GM21447 (cell line): ENCODE measurements around the gene CCL18.
"Not testable (repeated sequence)": the region's sequence is repeated elsewhere in the genome, so short reads cannot be mapped to it uniquely, and the experiment has no call there.

Source experiments
- ATAC-seq: cut with Tn5 transposase; IDR thresholded peaks from one replicate; pipeline ENCODE4 v1.9.1; 2021; ENCODE audit not compliant: unreplicated experiment

Gene CCL18

DNA sequence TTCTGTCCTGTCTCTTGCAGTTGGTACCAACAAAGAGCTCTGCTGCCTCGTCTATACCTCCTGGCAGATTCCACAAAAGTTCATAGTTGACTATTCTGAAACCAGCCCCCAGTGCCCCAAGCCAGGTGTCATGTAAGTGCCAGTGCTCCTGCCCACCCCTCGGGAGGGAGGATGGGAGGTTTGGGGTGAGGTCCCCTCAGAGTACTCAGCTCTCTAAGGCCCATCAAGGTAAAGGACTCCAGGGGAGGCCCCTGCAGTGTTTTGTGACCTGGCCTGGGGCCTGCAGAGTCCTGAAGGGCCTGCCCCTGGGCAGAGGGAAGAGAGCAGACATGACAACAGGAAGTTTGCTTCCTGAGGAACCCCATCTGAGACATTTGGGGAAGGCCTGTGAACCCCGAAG, 6.4 kb downstream of the CCL18 start:
- ATAC-seq: no peak

DNA sequence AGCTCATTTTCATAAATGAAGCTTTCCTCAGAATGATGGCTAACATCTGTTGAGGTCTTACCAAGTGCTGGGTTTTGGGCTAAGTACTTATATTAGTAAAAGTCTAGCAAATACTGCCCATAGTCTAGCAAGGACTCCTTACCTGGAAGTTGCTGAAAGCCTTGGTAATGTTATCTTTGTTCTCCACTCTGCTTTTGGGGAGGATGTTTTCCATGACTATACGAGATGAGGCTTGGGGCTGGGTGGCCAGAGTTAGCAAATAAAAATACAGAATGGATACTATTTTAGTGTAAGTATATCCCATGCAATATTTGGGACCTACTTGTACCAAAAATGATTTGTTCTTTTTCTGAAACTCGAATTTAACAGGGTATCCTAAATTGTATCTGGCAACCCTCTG, 7.7 kb downstream of the CCL18 start:
- no peak for ATAC-seq

DNA sequence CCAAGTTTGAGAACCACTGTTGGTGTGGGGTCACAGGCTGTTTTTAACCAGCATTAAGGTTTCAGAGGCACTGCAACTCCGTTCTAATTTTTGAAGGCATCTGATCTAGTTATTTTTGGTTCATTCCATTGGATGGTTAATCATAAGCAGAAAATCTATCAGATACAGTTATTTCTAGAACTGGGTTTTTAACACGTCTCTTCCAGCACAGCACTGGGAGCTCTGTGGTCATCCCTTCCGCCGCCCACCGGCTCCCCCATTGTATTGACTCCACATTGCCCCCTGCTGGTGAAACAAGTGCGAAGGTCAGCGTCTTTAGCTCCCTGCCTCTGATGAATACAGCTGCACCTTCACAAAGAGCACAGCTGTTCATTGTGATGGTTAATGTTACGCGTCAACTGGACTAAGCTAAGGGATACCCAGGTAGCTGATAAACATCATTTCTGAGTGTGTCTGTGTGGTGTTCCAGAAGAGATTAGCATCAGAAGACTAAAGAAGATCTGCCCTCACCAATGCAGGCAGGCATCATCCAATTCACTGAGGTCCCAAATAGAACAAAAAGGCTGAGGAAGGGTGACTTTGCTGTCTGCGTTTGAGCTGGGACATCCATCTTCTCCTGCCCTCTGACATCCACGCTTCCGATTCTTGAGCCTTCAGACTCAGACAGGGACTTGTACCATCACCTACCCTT, 8.5 kb downstream of the CCL18 start:
- no peak for ATAC-seq

DNA sequence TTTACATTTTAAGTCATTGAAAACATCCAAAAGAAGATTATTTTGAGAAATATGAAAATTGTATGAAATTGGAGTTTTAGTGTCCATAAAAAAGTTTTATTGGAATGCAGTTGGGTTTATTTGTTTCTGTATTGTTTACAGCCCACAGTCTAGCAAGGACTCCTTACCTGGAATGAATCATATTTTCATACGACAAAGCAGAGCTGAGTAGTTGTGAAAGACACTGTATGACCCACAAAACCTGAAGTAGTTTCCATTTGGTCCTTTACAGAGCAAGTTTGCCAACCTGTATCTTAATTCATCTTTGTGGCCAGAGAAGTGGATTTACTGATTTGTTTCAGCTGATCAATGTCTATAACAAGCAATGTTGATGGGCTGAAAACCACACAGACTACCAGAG, 10.3 kb downstream of the CCL18 start:
- ATAC-seq: no peak

DNA sequence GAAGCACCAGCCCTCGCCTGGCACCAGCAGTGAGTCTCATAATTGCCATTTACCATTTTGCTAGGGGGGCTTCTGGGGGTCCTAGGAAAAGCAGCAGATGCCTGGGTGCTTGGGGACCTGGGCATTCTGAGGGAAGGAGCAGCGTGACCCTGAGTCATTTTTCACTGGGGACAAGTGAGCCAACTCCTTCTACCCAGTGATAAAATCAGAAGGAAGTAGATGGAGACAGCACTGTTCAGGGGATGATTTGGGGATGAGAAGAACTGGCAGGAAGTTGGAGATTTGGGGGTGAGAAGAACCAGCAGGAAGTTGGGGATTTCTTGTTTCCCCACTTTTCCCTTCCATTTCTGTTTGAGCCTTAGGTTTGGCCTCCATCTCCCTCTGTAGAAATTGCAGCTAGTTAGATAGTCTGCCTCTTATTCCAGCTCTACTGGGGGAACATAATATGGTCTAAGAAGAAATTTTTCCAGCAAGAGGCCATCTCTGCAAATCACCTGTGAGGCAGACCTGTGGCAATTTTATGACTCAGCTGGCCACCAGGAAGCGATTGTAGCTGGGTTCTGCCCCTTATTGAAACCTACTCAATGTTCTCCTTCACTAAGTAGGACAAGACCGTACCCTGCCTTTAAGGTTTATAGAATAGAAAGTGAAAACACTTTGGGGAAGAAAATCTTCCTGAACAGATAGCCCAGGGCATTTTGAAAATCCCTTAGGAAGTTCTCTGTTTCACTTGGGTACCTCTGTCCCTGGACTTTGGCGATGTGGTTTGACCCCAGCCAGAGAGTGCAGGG, 17.8 kb downstream of the CCL18 start:
- ATAC-seq: peak; percentile 49

DNA sequence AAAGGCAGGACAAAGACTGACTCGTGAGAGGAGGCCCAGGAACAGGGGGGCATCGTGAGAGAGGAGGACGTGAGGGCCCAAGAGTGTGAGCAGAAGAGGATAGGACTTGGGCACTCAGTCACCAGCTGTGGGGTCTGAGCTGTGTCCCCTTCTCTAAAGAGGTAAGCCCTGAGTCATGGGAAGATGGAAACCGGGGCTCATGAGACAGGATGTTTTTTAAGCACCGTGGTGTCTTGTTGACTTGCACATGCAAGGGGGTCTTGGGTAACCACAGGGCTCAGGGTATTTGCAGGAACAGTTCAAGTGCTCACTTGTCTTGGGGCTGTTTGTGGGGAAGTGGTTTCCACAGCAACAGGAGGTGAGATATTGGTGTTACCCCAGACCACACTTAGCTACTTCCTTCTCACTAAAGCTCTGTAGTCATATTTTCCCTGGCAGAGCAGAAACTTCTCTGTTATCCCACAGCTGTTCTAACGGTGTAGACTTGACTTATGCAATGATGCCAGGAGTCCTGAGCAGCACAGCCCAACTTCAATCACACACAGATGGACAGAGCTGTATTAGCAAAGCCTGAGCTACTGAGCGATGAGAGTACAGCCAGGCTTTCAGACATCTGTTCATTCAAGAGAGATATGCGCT, 18.5 kb downstream of the CCL18 start:
- ATAC-seq: not testable (repeated sequence)

DNA sequence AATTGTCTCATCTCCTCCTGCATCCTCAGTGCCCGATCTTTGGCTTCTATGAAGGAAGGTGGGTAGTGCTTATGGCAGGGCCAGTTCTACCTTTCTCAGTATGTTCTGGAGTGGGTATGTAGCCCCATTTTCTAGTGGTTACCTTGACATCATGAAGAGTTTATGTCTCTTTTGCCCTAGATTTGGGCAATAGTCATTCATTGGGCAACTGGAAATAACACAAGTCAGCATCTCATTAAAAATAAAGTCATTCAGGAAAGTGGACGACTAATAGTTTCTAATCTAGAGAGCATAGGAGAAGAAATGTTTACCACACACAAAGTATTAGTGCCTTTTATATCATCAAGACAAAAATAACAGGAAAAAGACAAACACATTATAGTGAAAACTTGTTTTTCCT, 19.6 kb downstream of the CCL18 start:
- not testable (repeated sequence) for ATAC-seq

DNA sequence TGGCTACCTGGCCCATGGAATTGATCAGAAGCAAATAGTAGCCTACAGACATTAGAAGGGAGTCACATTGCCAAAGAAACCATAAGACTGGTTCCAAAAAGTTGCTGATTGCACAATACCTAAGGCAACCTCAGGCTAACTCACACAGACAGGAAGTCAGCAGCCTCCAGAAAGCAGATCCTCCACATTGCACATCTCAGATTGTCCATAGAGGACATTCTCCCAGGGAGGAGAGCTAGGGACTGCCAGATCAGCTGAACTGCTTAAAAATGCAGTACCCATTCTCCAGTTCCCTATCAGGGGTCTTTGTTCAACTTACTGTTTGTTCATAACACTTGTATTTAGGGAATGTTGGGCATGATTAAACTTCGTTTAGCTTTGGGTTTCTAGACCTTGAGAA, 21.7 kb downstream of the CCL18 start:
- ATAC-seq: no peak

DNA sequence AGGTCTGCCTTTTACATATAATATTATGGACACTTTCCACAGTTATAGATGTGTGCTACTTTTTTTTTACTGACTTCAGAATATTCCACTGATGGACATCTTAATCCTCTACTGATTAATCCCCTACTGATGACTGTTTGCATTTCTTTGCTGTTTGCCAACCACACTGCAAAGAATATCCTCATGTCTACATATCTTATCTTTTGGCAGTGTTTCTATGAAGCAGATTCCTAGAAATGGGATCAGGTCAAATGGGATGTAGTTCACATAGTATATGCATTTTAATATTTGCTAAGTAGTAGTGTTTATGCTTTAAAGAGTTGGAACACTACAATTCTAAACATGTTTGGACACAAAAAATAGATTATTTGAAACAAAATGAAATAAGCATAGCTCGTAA, 22.7 kb downstream of the CCL18 start:
- ATAC-seq: no peak

DNA sequence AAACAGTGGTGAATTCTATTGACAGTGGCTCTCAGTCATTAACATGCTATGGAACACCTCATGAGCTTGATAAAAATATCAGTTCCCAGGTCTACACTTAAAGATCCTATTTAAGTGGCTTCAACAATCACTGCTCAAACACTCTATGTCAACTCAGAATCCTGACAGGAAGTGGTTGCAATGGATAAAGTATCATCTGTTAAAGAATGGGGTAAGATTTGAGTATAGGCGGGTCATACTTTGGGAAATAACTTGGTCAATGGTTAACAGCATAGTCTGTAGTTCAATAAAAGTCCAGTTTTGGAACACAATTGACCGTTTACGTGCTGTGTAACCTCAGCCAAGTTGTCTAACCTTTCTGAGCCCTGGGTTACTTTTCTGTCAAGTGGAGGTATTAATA, 23.4 kb downstream of the CCL18 start:
- not testable (repeated sequence) for ATAC-seq

DNA sequence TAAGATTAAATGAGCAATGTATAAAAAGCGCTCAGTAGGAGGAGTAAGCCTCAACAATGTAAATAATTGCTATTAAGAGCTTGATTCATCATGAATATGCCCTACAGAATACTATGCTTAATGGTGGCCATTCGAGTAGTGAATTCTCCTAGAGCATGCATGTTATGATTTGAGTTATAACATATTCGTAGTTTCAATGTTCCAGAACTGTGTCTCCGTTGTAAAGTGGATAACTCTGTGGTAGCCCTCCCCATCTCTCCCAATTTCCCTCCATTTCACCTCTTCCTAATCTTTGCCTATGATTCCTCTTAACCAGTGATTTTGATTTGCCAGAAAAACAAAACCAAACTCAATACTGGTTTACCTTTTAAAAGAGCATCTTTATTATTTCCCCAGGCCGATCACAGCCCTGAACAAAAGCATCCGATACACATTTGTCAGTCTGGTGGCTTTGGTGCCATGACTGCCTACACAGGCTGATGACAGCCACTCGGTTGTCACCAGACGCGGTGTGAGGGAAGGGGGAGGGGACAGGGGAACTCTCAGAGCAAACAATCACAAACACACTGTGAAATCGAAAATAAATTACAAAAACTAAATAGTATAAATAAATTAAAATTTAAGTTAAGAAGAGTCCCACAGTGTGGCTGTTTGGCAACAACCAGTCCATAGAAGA, 24.0 kb downstream of the CCL18 start:
- ATAC-seq: not testable (repeated sequence)

DNA sequence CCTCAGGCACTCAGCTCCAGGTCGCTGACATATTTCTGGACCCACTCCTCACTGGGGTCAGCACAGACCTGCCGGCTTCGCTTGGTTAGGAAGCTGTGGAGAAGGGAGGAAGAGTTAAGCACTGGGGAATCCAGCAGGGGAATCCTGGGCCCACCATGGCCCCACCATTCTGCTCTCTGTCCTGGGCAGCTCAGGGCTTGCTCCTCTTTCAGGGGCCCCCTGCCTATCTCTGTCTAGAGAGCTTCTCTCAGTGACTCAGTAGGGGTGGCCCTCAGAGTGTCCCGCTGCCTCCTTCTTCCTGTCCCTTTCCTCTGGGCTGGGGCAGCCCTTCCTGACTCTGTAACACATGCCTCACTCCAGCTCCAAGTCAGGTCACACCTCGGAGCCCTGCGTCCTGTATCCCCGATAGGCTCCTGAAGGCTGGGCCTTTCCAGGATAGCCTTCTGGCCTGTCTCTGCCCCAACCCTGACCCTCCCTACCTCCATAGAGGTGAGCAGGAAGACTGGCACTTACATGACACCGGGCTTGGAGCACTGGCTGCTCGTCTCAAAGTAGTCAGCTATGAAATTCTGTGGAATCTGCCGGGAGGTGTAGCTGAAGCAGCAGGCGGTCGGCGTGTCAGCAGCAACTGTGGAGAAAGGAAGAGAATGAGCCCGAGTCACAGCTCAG, 24.7 kb downstream of the CCL18 start:
- ATAC-seq: no peak

DNA sequence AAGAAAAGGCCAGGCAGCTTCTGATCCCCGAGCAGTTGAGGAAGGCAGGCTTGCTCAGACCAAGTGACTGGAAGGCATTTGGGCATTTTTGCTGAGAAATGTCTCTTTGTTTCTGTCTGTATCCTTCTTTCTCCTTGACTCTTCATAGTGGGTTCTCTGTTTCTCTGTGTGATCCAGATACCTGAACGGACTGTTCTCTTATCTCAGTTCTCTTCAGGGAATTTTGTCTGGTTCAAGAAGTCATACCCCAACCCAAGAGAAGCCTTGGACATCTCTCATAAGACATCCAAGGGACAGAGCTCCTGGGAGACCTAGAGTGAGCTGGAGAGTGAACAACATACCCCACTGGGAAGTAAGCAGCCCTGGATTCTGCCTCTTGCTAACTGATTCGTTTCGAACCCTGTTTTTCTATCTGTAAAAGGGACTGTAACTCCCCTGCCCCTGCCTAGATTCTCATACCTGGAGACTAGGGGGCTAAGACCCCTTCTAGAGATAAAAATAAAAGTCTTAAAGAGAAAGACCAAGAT, 25.3 kb downstream of the CCL18 start:
- no peak for ATAC-seq

DNA sequence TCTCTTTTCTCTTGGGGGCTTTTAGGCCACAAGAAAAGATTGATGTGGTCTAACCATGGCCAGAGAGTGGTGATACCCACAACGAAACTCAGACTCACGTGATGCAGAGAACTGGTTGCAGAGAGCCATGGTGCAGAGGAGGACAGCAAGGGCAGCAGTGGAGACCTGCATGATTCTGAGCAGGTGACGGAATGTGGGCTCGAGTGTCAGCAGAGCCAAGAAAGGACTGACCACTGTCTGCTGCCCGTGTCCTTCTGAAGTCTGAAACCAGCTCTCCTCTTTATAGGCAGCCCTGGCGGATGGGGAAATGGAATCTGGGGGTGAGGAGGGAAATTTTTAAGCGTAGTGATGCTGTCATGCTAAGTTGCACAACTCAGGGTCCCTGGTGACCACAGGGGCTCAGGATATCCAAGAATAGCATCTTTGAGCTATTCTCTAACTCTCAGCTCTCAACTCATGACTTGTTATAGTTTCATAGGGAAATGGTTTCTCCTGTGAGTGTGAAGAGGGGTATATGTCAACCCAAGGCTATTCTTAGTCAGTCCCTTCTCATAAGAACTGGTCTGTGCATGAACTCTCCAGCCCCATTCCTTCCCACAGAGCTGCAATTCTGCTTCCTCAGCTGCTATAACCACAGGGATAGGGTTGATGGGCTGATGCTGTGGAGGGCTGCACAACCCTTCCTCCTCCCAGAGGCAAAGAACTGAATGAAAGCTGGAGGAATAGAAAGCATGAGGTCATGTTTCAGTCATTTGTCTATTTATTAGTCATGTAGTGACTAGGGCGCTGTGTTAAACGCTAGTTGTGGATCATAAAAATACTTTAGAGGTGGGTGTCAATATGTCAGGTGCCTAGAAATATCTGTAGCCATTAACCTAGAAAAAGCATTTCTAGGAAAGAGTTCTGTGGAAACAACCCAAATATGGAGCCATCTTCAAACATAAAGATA, 26.1 kb downstream of the CCL18 start, which contains the start of gene CCL3:
TSS of gene CCL3 (minus strand) at position 256 of the 949 bp plus-strand sequence. CDS start at position 171, 85 bp downstream.
- peak; percentile 62 for ATAC-seq

DNA sequence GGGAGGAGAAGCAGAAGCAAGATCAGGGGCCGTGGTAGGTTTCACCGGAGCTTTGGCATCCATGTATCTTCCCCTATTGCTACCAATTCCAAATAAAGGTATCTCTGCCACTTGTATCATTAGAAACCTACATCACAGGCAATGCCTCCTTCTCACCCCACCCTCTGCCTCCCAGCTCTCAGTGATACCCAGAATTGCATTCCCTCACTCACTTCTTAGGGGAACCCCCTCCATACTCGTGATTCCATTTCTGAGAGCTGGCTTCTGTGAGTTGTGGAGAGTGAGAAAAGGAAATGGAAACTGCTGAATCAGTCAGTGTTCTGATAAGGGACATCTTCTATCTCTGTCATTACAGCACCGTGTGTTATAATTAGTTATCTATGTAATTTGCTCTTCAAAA, 28.2 kb downstream of the CCL18 start:
- no peak for ATAC-seq

DNA sequence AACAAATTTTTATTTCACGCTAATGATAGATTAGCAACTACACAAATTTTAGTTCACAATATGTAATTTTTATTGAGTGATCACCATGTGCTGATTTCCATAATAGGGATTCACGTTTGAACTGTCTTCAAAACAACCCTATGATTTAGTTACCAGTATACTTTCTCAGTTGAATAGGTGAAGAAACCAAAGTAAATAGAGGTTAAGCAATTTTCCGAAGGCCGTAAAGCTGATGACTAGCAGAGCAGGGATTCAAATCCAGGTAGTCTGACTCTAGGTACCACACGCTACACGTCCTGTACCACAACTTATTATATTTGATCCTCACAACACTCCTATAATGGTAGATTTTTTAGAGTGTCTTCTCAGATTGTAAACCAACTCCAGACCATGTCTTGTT, 28.6 kb downstream of the CCL18 start:
- not testable (repeated sequence) for ATAC-seq

DNA sequence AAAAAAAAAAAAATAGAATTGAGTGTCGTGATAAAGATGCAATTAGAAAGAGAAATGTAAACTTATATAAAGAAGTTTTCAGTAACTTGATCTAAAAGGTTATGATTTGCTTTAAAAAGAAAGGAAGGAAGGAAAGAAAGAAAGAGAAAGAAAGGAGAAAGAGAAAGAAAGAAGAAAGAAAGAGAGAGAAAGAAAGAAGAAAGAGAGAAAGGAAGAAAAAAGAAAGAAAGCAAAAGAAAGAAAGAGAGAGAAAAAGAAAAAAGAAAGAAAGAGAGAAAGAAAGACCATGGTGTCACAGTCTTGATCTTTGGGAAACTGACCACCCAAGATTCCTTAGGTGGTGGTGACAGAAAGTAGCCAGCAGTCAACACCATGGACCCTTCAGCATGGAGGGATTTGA, 30.2 kb downstream of the CCL18 start:
- ATAC-seq: no peak

DNA sequence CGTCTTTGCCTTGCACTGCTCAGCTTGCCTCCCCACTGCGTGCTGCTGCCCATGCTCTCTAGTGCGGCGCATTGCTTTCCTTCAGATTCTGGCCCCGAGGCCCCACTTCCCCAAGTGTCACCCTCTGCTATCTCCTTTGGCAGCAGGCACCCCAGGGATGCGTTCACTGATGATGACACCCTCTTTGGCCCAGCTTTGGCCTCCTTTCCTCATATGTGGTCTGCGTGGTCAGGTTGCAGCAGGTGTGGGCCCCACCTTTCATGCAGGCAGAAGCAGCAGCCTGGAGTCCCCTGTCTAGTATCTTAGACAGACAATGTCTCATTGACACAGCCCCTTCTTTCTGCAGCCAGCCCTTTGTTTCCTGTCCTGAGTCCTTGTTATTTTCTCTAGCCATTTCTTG, 30.7 kb downstream of the CCL18 start:
- ATAC-seq: no peak

DNA sequence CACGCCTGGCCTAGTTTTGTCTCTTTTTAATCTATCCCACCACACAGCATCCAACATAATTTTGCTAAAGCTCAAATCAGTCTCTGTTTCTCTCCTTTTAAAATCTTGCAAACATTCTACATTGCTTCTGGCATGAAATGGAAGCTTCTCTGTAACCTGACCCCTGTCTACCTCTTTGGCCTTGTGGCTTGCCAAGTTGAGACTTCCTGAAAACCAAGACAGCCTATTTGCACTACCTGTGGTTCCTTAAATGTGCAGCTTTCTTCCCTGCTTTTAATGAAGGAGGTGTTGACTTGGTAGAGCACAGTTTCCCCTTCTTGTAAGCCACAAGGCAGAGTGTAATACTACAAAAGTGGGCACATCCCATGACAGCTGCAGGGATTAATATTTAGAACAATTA, 31.9 kb downstream of the CCL18 start:
- no peak for ATAC-seq
